IMR-90 (cell line): Measurements from ENCODE around the gene ETV3L.

Source experiments
- BHLHE40 ChIP-seq: fragments of 150-350 bp; IDR thresholded peaks from 2 replicates; pipeline ENCODE4 v1.6.1; 2016; ENCODE audit warnings: mild to moderate bottlenecking, low read depth, low read length
- CHD1 ChIP-seq: IDR thresholded peaks from 2 replicates; pipeline ENCODE4 v1.6.1; 2012; ENCODE audit warnings: low read depth, low read length, improper control_type of control experiment
- MAZ ChIP-seq: IDR thresholded peaks from 2 replicates; pipeline ENCODE4 v1.6.1; 2012; ENCODE audit warnings: low read depth, mild to moderate bottlenecking, low read length, improper control_type of control experiment, moderate library complexity, borderline replicate concordance
- NFE2L2 ChIP-seq: fragments of 150-350 bp; IDR thresholded peaks from 2 replicates; pipeline ENCODE4 v1.6.1; 2016; ENCODE audit warnings: low read depth, mild to moderate bottlenecking, low read length
- POLR2A ChIP-seq: IDR thresholded peaks from 2 replicates; pipeline ENCODE4 v1.6.1; 2012; ENCODE audit warnings: mild to moderate bottlenecking, low read depth, low read length
- RCOR1 ChIP-seq: IDR thresholded peaks from 2 replicates; pipeline ENCODE4 v1.6.1; 2012; ENCODE audit warnings: mild to moderate bottlenecking, low read length, improper control_type of control experiment; ENCODE audit not compliant: insufficient replicate concordance
- RFX5 ChIP-seq: IDR thresholded peaks from 2 replicates; pipeline ENCODE4 v1.8.0; 2012; ENCODE audit warnings: low read depth, mild to moderate bottlenecking, low read length, moderate library complexity
- TF ChIP-seq, protein P1 (sequence below): conservative IDR thresholded peaks from 2 replicates; pipeline ENCODE4 v1.5.1; 2012; ENCODE audit warnings: mild to moderate bottlenecking, low read depth, low read length, improper control_type of control experiment

DNA sequence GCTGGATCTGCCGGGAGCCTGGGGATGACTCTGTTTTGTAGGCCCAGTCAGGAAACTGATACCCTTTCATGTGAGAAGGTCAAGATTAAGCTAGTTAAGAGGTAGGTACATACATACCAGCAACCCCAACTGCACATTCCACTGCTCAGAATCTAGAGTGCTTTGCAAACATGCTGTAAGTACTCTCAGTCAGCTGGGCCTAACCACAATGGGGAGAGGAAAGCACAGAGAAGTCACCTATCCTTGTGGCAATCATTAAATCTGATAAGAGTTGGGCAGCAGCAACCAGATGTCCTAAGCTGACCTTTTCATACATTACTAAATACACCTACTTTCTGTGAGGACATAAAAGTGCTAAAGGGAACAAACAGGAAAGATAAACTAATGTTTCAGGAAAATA is 36.0 kb upstream of the ETV3L start:
- TF ChIP-seq, protein P1, sequence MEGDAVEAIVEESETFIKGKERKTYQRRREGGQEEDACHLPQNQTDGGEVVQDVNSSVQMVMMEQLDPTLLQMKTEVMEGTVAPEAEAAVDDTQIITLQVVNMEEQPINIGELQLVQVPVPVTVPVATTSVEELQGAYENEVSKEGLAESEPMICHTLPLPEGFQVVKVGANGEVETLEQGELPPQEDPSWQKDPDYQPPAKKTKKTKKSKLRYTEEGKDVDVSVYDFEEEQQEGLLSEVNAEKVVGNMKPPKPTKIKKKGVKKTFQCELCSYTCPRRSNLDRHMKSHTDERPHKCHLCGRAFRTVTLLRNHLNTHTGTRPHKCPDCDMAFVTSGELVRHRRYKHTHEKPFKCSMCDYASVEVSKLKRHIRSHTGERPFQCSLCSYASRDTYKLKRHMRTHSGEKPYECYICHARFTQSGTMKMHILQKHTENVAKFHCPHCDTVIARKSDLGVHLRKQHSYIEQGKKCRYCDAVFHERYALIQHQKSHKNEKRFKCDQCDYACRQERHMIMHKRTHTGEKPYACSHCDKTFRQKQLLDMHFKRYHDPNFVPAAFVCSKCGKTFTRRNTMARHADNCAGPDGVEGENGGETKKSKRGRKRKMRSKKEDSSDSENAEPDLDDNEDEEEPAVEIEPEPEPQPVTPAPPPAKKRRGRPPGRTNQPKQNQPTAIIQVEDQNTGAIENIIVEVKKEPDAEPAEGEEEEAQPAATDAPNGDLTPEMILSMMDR, result no peak
- no peak; the same call in 1 of the 2 replicates for TF ChIP-seq POLR2A
- no peak for TF ChIP-seq NFE2L2
- TF ChIP-seq RFX5, result no peak
- TF ChIP-seq MAZ, result no peak
- TF ChIP-seq CHD1, result no peak
- no peak for TF ChIP-seq RCOR1
- TF ChIP-seq BHLHE40, result no peak
